H9 (cell line): ENCODE results near the gene CLCN3. TPM values are rescaled to one million over a fixed set of nuclear protein-coding genes. Genes with fewer than 3 reads are reported as not detected.

Source experiments
- DNase-seq: peaks from one replicate; pipeline ENCODE4 v3.0.0-alpha.2; 2017
- H2AFZ ChIP-seq: one replicate; pipeline ENCODE4 v1.6.1; 2013; ENCODE audit warnings: mild to moderate bottlenecking, low read length, control low read depth, moderate library complexity
- H2AK5ac ChIP-seq: 2 replicates; pipeline ENCODE4 v1.6.1; 2013; ENCODE audit warnings: low read length, control low read depth, mixed read lengths; ENCODE audit not compliant: insufficient read length
- H2BK120ac ChIP-seq: one replicate; pipeline ENCODE4 v1.6.1; 2013; ENCODE audit warnings: low read depth, mild to moderate bottlenecking, low read length, control low read depth, inconsistent platforms; ENCODE audit not compliant: poor library complexity, severe bottlenecking
- H2BK12ac ChIP-seq: 2 replicates; pipeline ENCODE4 v1.6.1; 2013; ENCODE audit warnings: low read length, control low read depth, mixed read lengths, low read depth; ENCODE audit not compliant: insufficient read length
- H2BK15ac ChIP-seq: 2 replicates; pipeline ENCODE4 v1.6.1; 2013; ENCODE audit warnings: low read depth, low read length, control low read depth
- H2BK20ac ChIP-seq: one replicate; pipeline ENCODE4 v1.6.1; 2013; ENCODE audit warnings: low read depth, mild to moderate bottlenecking, low read length, control low read depth, inconsistent platforms; ENCODE audit not compliant: poor library complexity, severe bottlenecking
- H2BK5ac ChIP-seq: 2 replicates; pipeline ENCODE4 v1.6.1; 2013; ENCODE audit warnings: low read length, control low read depth, mixed read lengths; ENCODE audit not compliant: insufficient read length
- H3K14ac ChIP-seq: 2 replicates; pipeline ENCODE4 v1.6.1; 2013; ENCODE audit warnings: low read length, control low read depth; ENCODE audit not compliant: insufficient read depth
- H3K18ac ChIP-seq: 2 replicates; pipeline ENCODE4 v1.6.1; 2013; ENCODE audit warnings: low read depth, mild to moderate bottlenecking, mixed read lengths, low read length, control low read depth; ENCODE audit not compliant: insufficient read length
- H3K23ac ChIP-seq: 2 replicates; pipeline ENCODE4 v1.6.1; 2013; ENCODE audit warnings: low read length, control low read depth, mixed read lengths, low read depth; ENCODE audit not compliant: insufficient read length
- H3K23me2 ChIP-seq: 2 replicates; pipeline ENCODE4 v1.6.1; 2013; ENCODE audit warnings: low read depth, mild to moderate bottlenecking, mixed read lengths, low read length, control low read depth; ENCODE audit not compliant: insufficient read length, poor library complexity, severe bottlenecking
- H3K27ac ChIP-seq: 2 replicates; pipeline ENCODE4 v1.5.1; 2013; ENCODE audit warnings: low read length, control low read depth, mixed read lengths, low read depth; ENCODE audit not compliant: insufficient read length
- H3K27me3 ChIP-seq: 2 replicates; pipeline ENCODE4 v1.6.1; 2013; ENCODE audit warnings: low read length, control low read depth, inconsistent platforms; ENCODE audit not compliant: insufficient read depth
- H3K4ac ChIP-seq: 2 replicates; pipeline ENCODE4 v1.6.1; 2013; ENCODE audit warnings: low read depth, mild to moderate bottlenecking, control low read depth, inconsistent platforms, low read length, moderate library complexity
- H3K4me1 ChIP-seq: 2 replicates; pipeline ENCODE4 v1.6.1; 2013; ENCODE audit warnings: low read length, control low read depth, inconsistent platforms; ENCODE audit not compliant: insufficient read depth
- H3K4me2 ChIP-seq: 2 replicates; pipeline ENCODE4 v1.6.1; 2013; ENCODE audit warnings: low read length, control low read depth, mixed read lengths; ENCODE audit not compliant: insufficient read length, insufficient read depth
- H3K56ac ChIP-seq: 2 replicates; pipeline ENCODE4 v1.6.1; 2013; ENCODE audit warnings: low read depth, mild to moderate bottlenecking, mixed read lengths, low read length, control low read depth; ENCODE audit not compliant: insufficient read length
- H3K79me1 ChIP-seq: 2 replicates; pipeline ENCODE4 v1.6.1; 2013; ENCODE audit warnings: low read depth, mild to moderate bottlenecking, moderate library complexity, low read length, control low read depth, inconsistent platforms; ENCODE audit not compliant: insufficient read depth, poor library complexity, severe bottlenecking
- H3K79me2 ChIP-seq: 2 replicates; pipeline ENCODE4 v1.6.1; 2013; ENCODE audit warnings: low read length, control low read depth, inconsistent platforms; ENCODE audit not compliant: insufficient read depth
- H3K9ac ChIP-seq: 2 replicates; pipeline ENCODE4 v1.6.1; 2013; ENCODE audit warnings: low read length, control low read depth, mixed read lengths; ENCODE audit not compliant: insufficient read length; ENCODE audit errors: extremely low read depth
- H3K9me3 ChIP-seq: one replicate; pipeline ENCODE4 v1.6.1; 2013; ENCODE audit warnings: low read depth, low read length, inconsistent platforms; ENCODE audit not compliant: control insufficient read depth
- H3T11ph ChIP-seq: one replicate; pipeline ENCODE4 v1.6.1; 2013; ENCODE audit warnings: mild to moderate bottlenecking, low read length, control low read depth, inconsistent platforms
- H4K20me1 ChIP-seq: one replicate; pipeline ENCODE4 v1.6.1; 2013; ENCODE audit not compliant: control insufficient read depth, insufficient read length, insufficient read depth
- H4K5ac ChIP-seq: 2 replicates; pipeline ENCODE4 v1.6.1; 2013; ENCODE audit warnings: low read depth, mild to moderate bottlenecking, mixed read lengths, low read length, control low read depth; ENCODE audit not compliant: insufficient read length
- H4K8ac ChIP-seq: replicated peaks from 2 replicates; pipeline ENCODE4 v1.6.1; 2013; ENCODE audit warnings: low read length, control low read depth, mixed read lengths, low read depth; ENCODE audit not compliant: insufficient read length
- H4K91ac ChIP-seq: 2 replicates; pipeline ENCODE4 v1.6.1; 2013; ENCODE audit warnings: low read depth, mild to moderate bottlenecking, moderate library complexity, mixed read lengths, low read length, control low read depth; ENCODE audit not compliant: insufficient read length
- H3K27ac Mint-ChIP-seq, 3 experiments: 2 replicates in 2 of 3; 3 replicates in 1 of 3; pipeline ENCODE4 v1.8.0; 2020 to 2021; ENCODE audit warnings: mixed read lengths in 3 of 3, mild to moderate bottlenecking in 1 of 3, moderate library complexity in 1 of 3
- H3K27me3 Mint-ChIP-seq: 2 replicates; pipeline ENCODE4 v1.8.0; 2021; ENCODE audit warnings: low read depth, mild to moderate bottlenecking, moderate library complexity, mixed read lengths
- H3K36me3 Mint-ChIP-seq, 3 experiments: 2 replicates in 2 of 3; 3 replicates in 1 of 3; pipeline ENCODE4 v1.8.0; 2020 to 2021; ENCODE audit warnings: low read depth in 3 of 3, mixed read lengths in 3 of 3; ENCODE audit not compliant: insufficient read depth in 1 of 3
- H3K4me1 Mint-ChIP-seq, 2 experiments: 2 replicates each; pipeline ENCODE4 v1.8.0; 2020; ENCODE audit warnings: mixed read lengths in 2 of 2
- H3K4me3 Mint-ChIP-seq, 2 experiments: 2 replicates in 1 of 2; 3 replicates in 1 of 2; pipeline ENCODE4 v1.8.0; 2020 to 2021; ENCODE audit warnings: mild to moderate bottlenecking in 2 of 2, mixed read lengths in 2 of 2, moderate library complexity in 1 of 2
- H3K9me3 Mint-ChIP-seq, 2 experiments: 2 replicates in 1 of 2; 3 replicates in 1 of 2; pipeline ENCODE4 v1.8.0; 2020; ENCODE audit warnings: mild to moderate bottlenecking in 2 of 2, mixed read lengths in 2 of 2, moderate library complexity in 1 of 2
- CTCF ChIP-seq: fragments of 200-600 bp; sonication (generic); conservative IDR thresholded peaks from 3 replicates; pipeline ENCODE4 v1.8.0; 2021; ENCODE audit warnings: antibody characterized with exemption, mild to moderate bottlenecking
- WGBS: extraction: QIAGEN DNeasy Blood & Tissue Kit; methylation state at CpG from one replicate; pipeline ENCODE4 v1.1.7; 2013; ENCODE audit warnings: missing lambda C conversion rate, low lambda C conversion rate, mixed read lengths; ENCODE audit not compliant: insufficient read length; ENCODE audit errors: extremely low coverage; 5-methylcytosine and 5-hydroxymethylcytosine counted together
- total RNA-seq: library from RNA; stranded (reverse); gene quantifications from 2 replicates; pipeline ENCODE4 v1.2.1, GENCODE V29; 2021

The CLCN3 gene
- total RNA-seq, 1 experiment from 2014 or later: 25.7 TPM

GRCh38 chr4:169765835-169766234, 145.5 kb downstream of the CLCN3 start:
- H3K23me2 ChIP-seq: no peaks in the 10 kb centered on the region
- H3K9ac ChIP-seq: no peak overlapping the region
- no peak overlapping the region for H3K4me3 Mint-ChIP-seq
- no peaks in the 10 kb centered on the region for H3K27me3 ChIP-seq
- no peak overlapping the region for H3K4ac ChIP-seq
- no peak overlapping the region for H2AFZ ChIP-seq
- no peak overlapping the region for H3K56ac ChIP-seq
- no peak overlapping the region for H3K23ac ChIP-seq
- H3K4me2 ChIP-seq: no peak overlapping the region
- H4K8ac ChIP-seq: no peak overlapping the region
- no CpG with 5 or more reads among the region's 2 CpGs for WGBS
- H4K91ac ChIP-seq: no peak overlapping the region
- H3K79me1 ChIP-seq: no peaks in the 10 kb centered on the region
- H3K4me1 Mint-ChIP-seq: no peaks in the 10 kb centered on the region
- H3K9me3 ChIP-seq: no peaks in the 10 kb centered on the region
- no peak overlapping the region for H2BK15ac ChIP-seq
- no peak overlapping the region for H2BK120ac ChIP-seq
- no peak overlapping the region for H3K18ac ChIP-seq
- H3K27me3 Mint-ChIP-seq: no peaks in the 10 kb centered on the region
- no peaks in the 10 kb centered on the region for H3K36me3 Mint-ChIP-seq
- H2BK20ac ChIP-seq: no peak overlapping the region
- no peak for DNase-seq
- no peak overlapping the region for H2AK5ac ChIP-seq
- H3K27ac ChIP-seq: no peak overlapping the region
- H3K4me1 ChIP-seq: no peaks in the 10 kb centered on the region
- H3T11ph ChIP-seq: no peak overlapping the region
- H3K79me2 ChIP-seq: no peaks in the 10 kb centered on the region
- no peak overlapping the region for H4K5ac ChIP-seq
- no peak overlapping the region for H2BK12ac ChIP-seq
- no peak overlapping the region for H3K14ac ChIP-seq
- H4K20me1 ChIP-seq: no peaks in the 10 kb centered on the region
- TF ChIP-seq CTCF: no peak
- no peak overlapping the region for H3K27ac Mint-ChIP-seq
- no peak overlapping the region for H2BK5ac ChIP-seq
- H3K9me3 Mint-ChIP-seq: peaks cover 0 to 2% of the 10 kb centered on the region in 2 experiments; a peak in 2 of 5 replicates
